K562 (cell line): ENCODE results near the gene HAGHL. TPM values are rescaled to one million over a fixed set of nuclear protein-coding genes. Genes with fewer than 3 reads are reported as not detected.
A peak's percentile ranks its signal among the peaks of the same experiment; 100 is the strongest.

Experiments used
- CUX1 ChIP-seq: fragments of 200-800 bp; sonication (Bioruptor generic); IDR thresholded peaks from 2 replicates; pipeline ENCODE4 v1.6.1; 2016; ENCODE audit warnings: missing genetic modification characterization, missing compliant biosample characterization
- ELF2 ChIP-seq: fragments of 250-450 bp; sonication (Bioruptor Pico); IDR thresholded peaks from 2 replicates; pipeline ENCODE4 v1.5.0; 2021; ENCODE audit warnings: mild to moderate bottlenecking
- ETS2 ChIP-seq: IDR thresholded peaks from 2 replicates; pipeline ENCODE4 v1.6.1; 2016; ENCODE audit warnings: borderline replicate concordance, missing genetic modification characterization, mild to moderate bottlenecking, moderate library complexity, missing compliant biosample characterization; ENCODE audit not compliant: poor library complexity, severe bottlenecking
- HINFP ChIP-seq: fragments of 450-650 bp; conservative IDR thresholded peaks from 2 replicates; pipeline ENCODE4 v1.6.1; 2016; ENCODE audit warnings: missing genetic modification characterization, low read depth, mild to moderate bottlenecking, control low read depth, missing compliant biosample characterization
- HIVEP1 ChIP-seq: fragments of 250-450 bp; sonication (Bioruptor Pico); IDR thresholded peaks from 2 replicates; pipeline ENCODE4 v1.4.0; 2020; ENCODE audit warnings: mild to moderate bottlenecking
- IRF9 ChIP-seq: fragments of 450-650 bp; IDR thresholded peaks from 2 replicates; pipeline ENCODE4 v1.6.1; 2016; ENCODE audit warnings: missing biosample characterization, missing genetic modification characterization
- MXD1 ChIP-seq: fragments of 250-450 bp; sonication (Bioruptor Pico); IDR thresholded peaks from 2 replicates; pipeline ENCODE4 v1.8.0; 2021; ENCODE audit warnings: borderline replicate concordance, mild to moderate bottlenecking, moderate library complexity; ENCODE audit not compliant: poor library complexity, severe bottlenecking
- PCBP2 ChIP-seq: fragments of 200-400 bp; formaldehyde crosslinking; IDR thresholded peaks from 2 replicates; pipeline ENCODE4 v1.6.1; 2018; ENCODE audit warnings: low read length, low read depth, mild to moderate bottlenecking, moderate library complexity; ENCODE audit not compliant: poor library complexity, severe bottlenecking
- RBFOX2 ChIP-seq: fragments of 200-400 bp; formaldehyde crosslinking; IDR thresholded peaks from 2 replicates; pipeline ENCODE4 v1.6.1; 2017; ENCODE audit warnings: low read depth, mild to moderate bottlenecking, low read length, moderate library complexity
- SMC3 ChIP-seq: conservative IDR thresholded peaks from 2 replicates; pipeline ENCODE4 v1.6.1; 2011; ENCODE audit warnings: low read depth, low read length, improper control_type of control experiment; ENCODE audit not compliant: insufficient read depth
- STAT5B ChIP-seq: fragments of 250-450 bp; sonication (Bioruptor Pico); IDR thresholded peaks from 2 replicates; pipeline ENCODE4 v1.8.0; 2021; ENCODE audit warnings: mild to moderate bottlenecking, inconsistent platforms
- THAP12 ChIP-seq: fragments of 250-450 bp; sonication (Bioruptor Pico); IDR thresholded peaks from 2 replicates; pipeline ENCODE4 v1.9.0; 2021; ENCODE audit warnings: mild to moderate bottlenecking, inconsistent platforms
- ZBTB1 ChIP-seq: sonication (generic); formaldehyde crosslinking; IDR thresholded peaks from 2 replicates; pipeline ENCODE4 v1.8.1; 2023; ENCODE audit warnings: missing genetic modification reagents, low read depth, mild to moderate bottlenecking, borderline replicate concordance
- ZEB2 ChIP-seq: fragments of 450-650 bp; IDR thresholded peaks from 2 replicates; pipeline ENCODE4 v1.6.1; 2016
- ZNF232 ChIP-seq: sonication (generic); formaldehyde crosslinking; IDR thresholded peaks from 2 replicates; pipeline ENCODE4 v1.8.0; 2022; ENCODE audit warnings: mild to moderate bottlenecking, missing genetic modification reagents
- polyA plus RNA-seq, 8 experiments: library from polyadenylated mRNA; depleted of rRNA in 4 of 8; stranded (reverse) in 5 of 8; unstranded in 3 of 8; fragments of >200 nt; fragmentation: Nextera tagmentation in 2 of 8; fragmentation: Illumina TruSeq in 1 of 8; extraction: Ambion mirVana in 2 of 8; extraction: Trizol in 1 of 8; gene quantifications; 2 replicates each; pipeline versions ENCODE4 v1.2.1 to v1.2.3, GENCODE V29; 2011 to 2014; ENCODE audit warnings: inconsistent platforms in 1 of 8, missing spikeins in 1 of 8
- total RNA-seq, 7 experiments: library from RNA; depleted of rRNA in 6 of 7; stranded (reverse); fragments of >200 nt in 6 of 7; fragmentation: Illumina TruSeq in 2 of 7; extraction: Trizol in 2 of 7; gene quantifications; 2 replicates each; pipeline versions ENCODE4 v1.2.1 to v1.2.3, GENCODE V29; 2011 to 2021; ENCODE audit warnings: low replicate concordance in 1 of 7

HAGHL gene
- total and polyA plus RNA-seq, 9 of the 15 experiments (the other 6 are each of a cell fraction or from before 2014, with no cell fraction given): 0.31 to 83.4 (median 20.7) TPM

- peak; percentile 17; the same call in 1 of the 2 replicates for TF ChIP-seq HIVEP1 (CRISPR knock-in tag)
- TF ChIP-seq ZEB2: no peak
- TF ChIP-seq MXD1 (CRISPR knock-in tag): no peak
- TF ChIP-seq ETS2 (tag): no peak
- TF ChIP-seq IRF9 (tag): no peak
- TF ChIP-seq STAT5B: no peak
- no peak for TF ChIP-seq ZBTB1 (CRISPR knock-in tag)
- TF ChIP-seq ZNF232 (CRISPR knock-in tag): no peak
- no peak for TF ChIP-seq PCBP2
- TF ChIP-seq HINFP (tag): no peak
- TF ChIP-seq RBFOX2: peak; percentile 76
- TF ChIP-seq CUX1: no peak
- no peak for TF ChIP-seq SMC3
- peak; percentile 11; the same call in 1 of the 2 replicates for TF ChIP-seq THAP12 (CRISPR knock-in tag)
- peak; percentile 18; the same call in 1 of the 2 replicates for TF ChIP-seq ELF2 (CRISPR knock-in tag)
These were observed 43.4 kb upstream of the HAGHL start (continued) for GRCh38 chr16:683396-684070.
